GM18870 (cell line): ENCODE results near the gene OR5H14.
"Not testable (repeated sequence)": the region's sequence is repeated elsewhere in the genome, so short reads cannot be mapped to it uniquely, and the experiment has no call there.

ENCODE experiments used
- ATAC-seq: cut with Tn5 transposase; IDR thresholded peaks from one replicate; pipeline ENCODE4 v1.9.1; 2021; ENCODE audit warnings: moderate library complexity; ENCODE audit not compliant: unreplicated experiment

OR5H14 gene

DNA sequence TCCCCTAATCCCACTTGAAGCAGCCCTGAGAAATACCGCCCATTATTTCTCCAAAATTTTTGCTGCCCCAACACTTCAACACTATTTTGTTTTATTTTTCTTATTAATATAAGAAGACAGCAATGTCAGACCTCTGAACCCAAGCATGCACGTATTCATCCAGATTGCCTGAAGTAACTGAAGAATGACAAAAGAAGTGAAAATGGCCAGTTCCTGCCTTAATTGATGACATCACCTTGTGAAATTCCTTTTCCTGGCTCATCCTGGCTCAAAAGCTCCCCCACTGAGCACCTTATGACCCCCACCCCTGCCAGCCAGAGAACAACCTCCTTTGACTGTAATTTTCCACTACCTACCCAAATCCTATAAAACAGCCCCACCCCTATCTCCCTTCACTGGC, 49.0 kb downstream of the OR5H14 start:
- not testable (repeated sequence) for ATAC-seq

DNA sequence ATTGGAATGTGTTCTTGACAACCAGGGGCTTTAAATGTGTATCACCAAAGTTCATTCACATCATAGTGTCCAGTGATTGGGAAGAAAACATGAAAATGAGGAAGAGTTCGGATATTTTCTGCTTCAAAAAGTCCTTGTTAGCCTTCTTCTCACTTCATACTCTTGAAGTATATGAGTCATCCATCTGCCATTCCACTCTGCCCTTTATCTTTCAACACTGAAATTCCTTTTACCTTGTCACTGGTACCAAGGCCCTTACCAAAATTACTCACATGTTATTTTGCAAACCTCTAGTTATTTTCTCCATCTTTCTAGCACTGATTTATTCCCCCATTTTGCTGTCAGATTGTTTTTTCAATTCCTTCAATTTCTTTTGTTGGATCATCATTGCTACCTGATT, 51.7 kb downstream of the OR5H14 start:
- no peak for ATAC-seq
